Ramos (cell line): ENCODE measurements around the gene NLRP9.

Experiments
- in situ Hi-C: fragments of 300-500 bp; cut with MboI; formaldehyde crosslinking; loops from one replicate; pipeline ENCODE4 v1.14.3; 2022; ENCODE audit warnings: low sequenced_read_pairs; ENCODE audit not compliant: unreplicated experiment

The NLRP9 gene

DNA sequence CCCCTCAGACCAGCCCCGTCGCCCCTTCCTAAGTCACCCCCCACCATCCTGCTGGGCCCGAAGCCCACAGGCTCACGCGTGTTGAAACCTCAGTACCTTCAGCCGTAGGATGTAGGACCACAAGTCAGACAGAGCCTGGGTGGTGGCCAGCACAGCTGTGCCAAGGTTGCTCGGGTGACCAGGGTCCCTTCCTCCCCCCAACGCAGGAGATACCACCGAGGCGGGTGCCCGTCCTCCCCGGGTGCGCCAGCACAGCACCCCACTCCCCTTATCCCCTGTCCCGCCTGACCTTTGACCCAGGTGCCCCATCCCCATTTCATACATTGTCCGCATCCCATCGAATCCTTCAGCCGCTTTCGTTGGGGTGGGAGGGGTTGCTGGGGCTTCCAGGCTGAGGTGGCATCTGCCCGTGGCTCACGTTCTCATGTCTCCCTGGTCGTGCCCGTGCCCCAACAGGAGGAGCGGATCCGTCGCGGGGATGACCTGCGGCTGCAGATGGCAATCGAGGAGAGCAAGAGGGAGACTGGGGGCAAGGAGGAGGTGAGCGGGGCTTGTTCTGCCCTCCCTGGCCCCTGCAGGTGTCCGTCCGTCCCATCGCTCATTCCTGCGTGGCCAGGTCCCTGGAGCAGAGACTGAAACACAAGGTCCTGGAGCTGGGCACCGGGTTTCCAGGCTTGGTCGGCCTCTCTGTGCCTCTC lies 48.6 kb downstream of the NLRP9 start:
- in situ Hi-C loops, result no loop called here

GRCh38 chr19:55688422-55689218 lies 49.6 kb downstream of the NLRP9 start:
- in situ Hi-C loops, result no loop called here

DNA sequence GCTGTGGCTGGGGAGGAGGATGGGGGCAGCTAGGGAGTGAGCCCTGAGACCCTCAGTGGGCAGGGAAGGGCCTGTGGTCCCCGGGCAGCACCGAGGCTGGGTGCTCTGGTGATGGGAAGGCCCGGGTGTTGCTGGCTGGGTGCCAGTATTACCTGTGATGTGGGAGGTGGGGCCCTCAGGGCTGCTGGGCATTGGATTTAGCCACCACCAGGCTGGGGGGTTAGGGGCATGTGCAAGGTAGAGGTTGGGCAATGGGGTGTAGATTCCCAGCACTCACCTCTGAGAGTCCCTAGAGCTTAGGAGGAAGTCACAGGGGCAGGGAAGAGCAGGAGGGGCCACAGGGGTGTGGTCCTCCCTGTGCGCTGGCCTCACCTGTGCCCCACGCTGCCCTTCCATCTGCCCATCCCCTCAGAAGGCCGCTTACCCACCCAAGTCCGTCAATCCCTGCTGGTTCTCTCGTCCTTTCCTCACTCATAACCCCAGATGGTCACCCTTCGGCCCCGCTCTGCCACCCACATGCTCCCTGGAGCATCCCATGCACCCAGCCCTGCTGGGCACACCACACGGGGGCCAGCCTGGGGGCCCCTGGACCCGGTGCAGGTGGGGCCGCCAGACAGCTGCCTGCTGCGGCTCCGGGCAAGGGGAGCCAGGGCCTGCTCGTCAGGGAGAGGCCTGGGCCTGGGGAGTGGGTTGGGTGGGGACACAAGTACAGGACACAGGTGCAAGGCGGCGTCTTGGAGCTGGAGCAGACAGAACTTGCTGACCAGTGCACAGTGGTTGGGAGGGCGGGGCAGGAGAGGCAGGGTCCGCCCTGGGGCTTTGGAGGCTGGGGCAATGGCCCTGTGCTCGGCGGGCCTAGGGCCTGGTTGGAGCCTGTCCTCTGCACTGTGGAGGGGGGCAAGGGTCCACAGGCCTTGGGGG lies 50.7 kb downstream of the NLRP9 start:
- in situ Hi-C loops, result no loop called here

- in situ Hi-C loops, result no loop called here
These were observed 51.7 kb downstream of the NLRP9 start for GRCh38 chr19:55686311-55687050.

- in situ Hi-C loops, result no loop called here
These were observed 52.4 kb downstream of the NLRP9 start for GRCh38 chr19:55685776-55686175.

DNA sequence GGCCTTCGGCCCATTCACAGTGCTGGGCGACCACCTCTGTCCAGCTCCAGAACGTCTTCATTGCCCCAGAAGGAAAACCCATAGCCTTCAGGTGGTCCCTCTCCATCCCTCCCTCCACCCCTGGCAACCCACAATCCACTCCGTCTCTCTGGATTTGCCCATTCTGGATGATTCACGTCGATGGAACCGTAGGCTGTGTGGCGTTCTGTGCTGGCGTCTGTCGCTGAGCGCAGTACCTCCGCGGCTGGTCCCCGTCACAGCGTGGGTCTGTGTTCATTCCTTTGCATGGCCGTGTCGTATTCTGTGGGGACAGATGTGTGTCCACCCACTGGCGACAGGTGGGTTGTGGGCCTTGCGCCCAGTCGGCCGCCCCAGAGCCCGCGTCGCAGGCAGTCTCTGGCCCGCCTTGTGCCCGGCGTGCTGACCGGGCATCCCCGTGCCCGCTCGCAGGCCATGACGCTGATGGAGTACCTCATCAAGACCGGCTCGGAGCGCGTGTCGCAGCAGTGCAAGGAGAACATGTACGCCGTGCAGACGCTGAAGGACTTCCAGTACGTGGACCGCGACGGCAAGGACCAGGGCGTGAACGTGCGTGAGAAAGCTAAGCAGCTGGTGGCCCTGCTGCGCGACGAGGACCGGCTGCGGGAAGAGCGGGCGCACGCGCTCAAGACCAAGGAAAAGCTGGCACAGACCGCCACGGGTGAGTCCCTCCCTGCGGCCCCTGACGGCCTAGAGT lies 53.1 kb downstream of the NLRP9 start:
- in situ Hi-C loops, result no loop called here

DNA sequence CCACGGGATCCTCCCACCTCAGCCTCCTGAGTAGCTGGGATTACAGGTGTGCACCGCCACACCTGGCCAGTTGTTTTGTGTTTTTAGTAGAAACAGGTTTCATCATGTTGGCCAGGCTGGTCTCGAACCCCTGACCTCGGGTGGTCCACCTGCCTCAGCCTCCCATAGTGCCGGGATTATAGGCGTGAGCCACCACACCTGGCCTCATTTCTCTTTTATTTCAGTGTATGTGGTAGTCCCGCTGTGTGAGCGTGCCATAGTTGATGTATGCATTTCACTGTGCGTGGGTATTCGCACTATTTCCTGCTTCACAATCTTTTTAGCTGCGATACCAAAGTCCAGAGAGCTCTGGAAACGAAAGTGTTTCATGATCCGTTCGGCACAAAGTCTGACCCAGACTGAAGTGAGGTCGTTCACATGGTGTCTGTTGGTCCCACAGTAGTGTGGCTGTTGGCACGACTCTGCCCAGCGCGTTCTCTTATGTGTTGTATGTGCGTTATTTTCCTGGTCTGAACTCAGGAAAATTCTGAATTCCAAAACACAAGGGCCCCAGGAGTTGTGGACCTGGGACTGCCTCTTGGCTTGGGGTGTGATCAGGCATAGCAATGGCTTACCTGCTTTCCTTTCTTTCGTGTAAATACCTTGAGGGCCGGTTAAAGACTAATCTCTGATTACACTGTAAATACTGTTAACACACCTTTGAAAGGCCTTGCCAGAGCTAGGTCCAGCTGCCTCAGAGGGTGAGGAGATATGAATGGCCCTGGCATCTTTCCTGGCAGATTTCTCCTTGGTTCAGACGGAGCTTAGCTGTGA lies 54.5 kb downstream of the NLRP9 start:
- in situ Hi-C loops, result no loop called here

DNA sequence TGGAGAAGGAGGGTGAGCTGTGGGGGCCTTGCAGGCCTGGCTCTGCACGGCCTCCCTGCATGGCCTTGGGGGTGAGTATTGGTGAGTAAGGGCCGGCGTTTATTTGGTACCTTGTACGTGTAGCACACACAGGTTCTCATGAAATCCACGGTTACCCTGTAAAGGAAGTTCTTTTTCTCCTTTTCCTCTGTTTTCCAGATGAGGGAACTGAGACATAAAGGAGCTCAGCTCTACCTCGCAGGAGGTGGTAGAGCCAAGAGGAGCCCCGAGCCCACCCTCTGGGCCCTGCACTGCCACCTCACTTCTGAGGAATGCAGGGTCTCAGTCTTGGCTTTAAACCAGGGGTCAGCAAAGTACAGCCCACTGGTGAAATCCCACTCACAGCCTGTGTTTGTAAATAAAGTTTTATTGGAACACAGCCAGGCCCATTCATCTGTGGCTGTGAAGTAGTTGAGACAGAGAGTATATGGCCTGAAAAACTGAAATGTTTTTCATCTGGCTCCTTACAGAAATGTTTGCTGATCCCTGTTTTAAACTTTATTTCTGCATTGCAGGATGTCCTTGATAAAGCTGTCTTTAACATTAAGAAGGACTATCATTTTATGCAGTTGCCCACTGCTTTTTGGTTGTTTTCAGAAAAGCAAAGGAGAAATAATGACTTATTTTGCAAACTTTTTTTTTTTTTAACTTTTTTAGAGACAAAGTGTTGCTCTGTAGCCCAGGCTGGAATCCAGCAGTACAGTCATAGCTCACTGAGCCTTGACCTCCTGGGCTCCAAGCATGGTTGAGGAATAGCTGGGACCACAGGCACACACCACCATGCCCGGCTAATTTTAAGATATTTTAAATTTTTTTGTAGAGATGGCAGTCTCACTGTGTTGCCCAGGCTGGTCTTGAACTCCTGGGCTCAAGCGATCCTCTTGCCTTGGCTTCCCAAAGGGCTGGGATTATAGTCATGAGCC lies 56.8 kb downstream of the NLRP9 start:
- in situ Hi-C loops, result no loop called here

- in situ Hi-C loops, result no loop called here
These were observed 57.7 kb downstream of the NLRP9 start for GRCh38 chr19:55680339-55681130.

GRCh38 chr19:55679343-55680257 lies 58.6 kb downstream of the NLRP9 start:
- in situ Hi-C loops, result no loop called here

DNA sequence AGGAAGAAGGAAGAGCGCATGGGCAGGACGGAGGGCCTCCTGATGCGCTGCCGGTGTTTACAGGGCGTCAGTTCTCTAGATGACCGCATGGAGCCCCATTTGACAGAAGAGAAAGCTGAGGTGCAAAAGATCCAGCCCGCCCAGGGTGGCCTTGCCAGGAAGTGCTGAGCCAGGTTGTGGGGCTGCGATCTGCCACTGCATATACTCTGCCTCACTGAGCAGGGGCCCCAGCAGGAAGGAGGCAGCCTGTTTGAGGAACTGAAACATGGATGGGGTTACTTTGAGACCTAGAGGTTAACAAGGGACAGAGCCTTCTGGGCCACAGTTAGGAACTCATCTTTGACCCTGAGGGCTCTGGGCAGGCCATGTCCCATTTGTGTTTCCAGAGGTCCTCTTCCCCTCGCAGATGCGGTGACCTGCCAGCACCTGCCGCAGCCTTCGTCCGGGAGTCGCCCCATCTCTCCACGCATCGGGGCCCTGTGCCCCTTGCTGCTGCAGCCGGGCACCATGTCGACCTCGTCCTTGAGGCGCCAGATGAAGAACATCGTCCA lies 60.0 kb downstream of the NLRP9 start:
- in situ Hi-C loops, result no loop called here

- in situ Hi-C loops, result no loop called here
These were observed 60.6 kb downstream of the NLRP9 start for GRCh38 chr19:55677572-55678028.

DNA sequence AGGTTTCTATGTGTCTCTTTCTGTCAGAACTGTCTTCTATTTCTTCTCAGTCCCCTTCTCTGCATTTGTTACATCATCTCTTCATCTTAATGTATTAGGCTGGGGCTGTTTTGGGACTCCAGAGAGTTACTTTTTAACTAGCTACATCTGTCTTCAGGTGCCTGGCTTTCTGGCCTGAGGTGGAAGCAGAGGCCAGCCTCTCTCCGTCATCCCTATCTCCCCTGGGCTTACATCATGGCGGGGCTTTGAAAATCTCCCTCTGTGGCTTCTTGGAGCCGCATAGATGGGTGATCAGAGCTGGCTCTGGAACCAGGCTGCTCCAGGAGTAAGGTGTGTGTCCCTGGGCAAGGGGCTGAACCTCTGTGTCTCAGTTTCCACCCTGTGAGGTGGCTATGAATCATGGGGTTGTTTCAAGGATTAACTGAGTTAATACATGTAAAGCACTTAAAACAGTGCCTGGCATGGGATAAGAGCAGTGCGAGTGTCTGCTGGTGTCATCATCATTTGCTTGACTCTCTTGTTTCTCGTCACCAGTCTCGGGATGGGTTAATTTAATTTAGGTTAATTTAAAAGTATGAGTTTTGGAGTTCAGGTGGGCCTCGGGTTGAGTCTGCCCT lies 61.2 kb downstream of the NLRP9 start:
- in situ Hi-C loops, result no loop called here

DNA sequence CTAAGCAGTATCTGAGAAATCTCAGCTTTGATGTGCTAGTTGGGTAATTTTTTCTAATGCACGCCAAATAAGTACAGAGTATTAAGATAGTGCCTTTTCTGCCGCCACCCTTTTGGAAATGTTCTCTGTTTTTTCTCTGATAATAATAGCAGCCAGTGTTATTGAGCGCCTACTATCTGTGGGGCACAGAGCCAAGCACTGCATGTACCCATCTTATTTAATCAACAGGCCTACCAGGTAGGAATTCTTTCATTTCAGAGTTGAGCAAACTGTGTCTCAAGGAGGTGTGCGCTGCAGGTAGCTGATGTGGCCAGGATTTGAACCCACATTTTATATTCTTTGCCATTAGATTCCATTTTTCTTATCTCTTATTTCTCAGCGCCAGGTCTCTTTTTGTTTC lies 61.8 kb downstream of the NLRP9 start:
- in situ Hi-C loops, result no loop called here
